Lower leg skin (tissue), 4 donors: ENCODE results near the gene SPOCK1. TPM values are rescaled to one million over a fixed set of nuclear protein-coding genes. Genes with fewer than 3 reads are reported as not detected.

Experiments used
- DNase-seq, 2 donors: peaks; one replicate each; pipeline ENCODE4 v3.0.0-alpha.2; 2019; ENCODE audit warnings: low spot score in 2 of 2
- H3K4me3 ChIP-seq: fragments of 200-600 bp; sonication (generic); 2 replicates; pipeline ENCODE4 v1.5.1; 2017; ENCODE audit warnings: mild to moderate bottlenecking, low read depth; ENCODE audit not compliant: poor library complexity, severe bottlenecking
- CTCF ChIP-seq, 3 donors: fragments of 450-650 bp; IDR thresholded peaks; one replicate each; pipeline ENCODE4 v1.5.1; 2016; ENCODE audit warnings: antibody characterized with exemption in 3 of 3, mild to moderate bottlenecking in 3 of 3, moderate library complexity in 2 of 3
- POLR2A ChIP-seq, 2 donors: fragments of 450-650 bp; IDR thresholded peaks; one replicate each; pipeline ENCODE4 v1.6.1; 2016 to 2017; ENCODE audit warnings: antibody characterized with exemption in 2 of 2, mild to moderate bottlenecking in 1 of 2, moderate library complexity in 1 of 2
- WGBS, 2 donors: methylation state at CpG; one replicate each; pipeline ENCODE4 v1.1.5; 2018; 5-methylcytosine and 5-hydroxymethylcytosine counted together
- intact Hi-C: fragments of 100-400 bp; cut with DNase I; formaldehyde crosslinking; loops from one replicate; pipeline ENCODE4 v1.15.0; 2023; ENCODE audit warnings: low total_unique reads
- total RNA-seq, 4 donors: library from RNA; depleted of rRNA; stranded (reverse); fragments of >200 nt; gene quantifications; one replicate each; pipeline ENCODE4 v1.1.0, GENCODE V29; 2016

The SPOCK1 gene
- total RNA-seq, 4 donors from 2014 or later: 7.9 to 21.5 (median 11.7) TPM

- H3K4me3 ChIP-seq: no peak overlapping the region
- WGBS, 2 donors: 72 to 79% methylated on average over 5 of the region's 5 CpGs
- no peak for DNase-seq
- TF ChIP-seq POLR2A (IDR thresholded peaks at IDR 0.05): no peak
- intact Hi-C loops: no loop called here
These were observed 298.0 kb downstream of the SPOCK1 start for GRCh38 chr5:137200906-137201700.

- H3K4me3 ChIP-seq: no peak overlapping the region
- intact Hi-C loops: no loop called here
- 88 to 93% methylated on average over 3 of the region's 3 CpGs for WGBS, 2 donors
- TF ChIP-seq POLR2A (IDR thresholded peaks at IDR 0.05) (no peak), CTCF (IDR thresholded peaks at IDR 0.05) (no peak)
- no peak for DNase-seq
These were observed 299.2 kb downstream of the SPOCK1 start for GRCh38 chr5:137199966-137200365.

GRCh38 chr5:137199201-137199600 lies 299.9 kb downstream of the SPOCK1 start:
- TF ChIP-seq POLR2A (IDR thresholded peaks at IDR 0.05) (no peak), CTCF (IDR thresholded peaks at IDR 0.05) (no peak)
- intact Hi-C loops: no loop called here
- no peak for DNase-seq
- no peak overlapping the region for H3K4me3 ChIP-seq
- WGBS, 2 donors: 88 to 97% methylated on average over 6 of the region's 6 CpGs

GRCh38 chr5:137195483-137195882 lies 303.6 kb downstream of the SPOCK1 start:
- H3K4me3 ChIP-seq: no peak overlapping the region
- intact Hi-C loops: no loop called here
- WGBS, 2 donors: 80 to 85% methylated on average over 2 of the region's 2 CpGs
- no peak for TF ChIP-seq POLR2A (IDR thresholded peaks at IDR 0.05)
- TF ChIP-seq CTCF (IDR thresholded peaks at IDR 0.05): no peak
- DNase-seq: no peak

GRCh38 chr5:137194300-137194699 lies 304.8 kb downstream of the SPOCK1 start:
- WGBS, 2 donors: 73 to 78% methylated on average over 8 of the region's 8 CpGs
- no peak for DNase-seq
- no peak for TF ChIP-seq POLR2A (IDR thresholded peaks at IDR 0.05)
- TF ChIP-seq CTCF (IDR thresholded peaks at IDR 0.05): no peak
- intact Hi-C loops: no loop called here
- no peak overlapping the region for H3K4me3 ChIP-seq

GRCh38 chr5:137192293-137192743 lies 306.8 kb downstream of the SPOCK1 start:
- no peak overlapping the region for H3K4me3 ChIP-seq
- DNase-seq: no peak
- intact Hi-C loops: no loop called here
- 62 to 86% methylated on average over 3 of the region's 3 CpGs for WGBS, 2 donors
- TF ChIP-seq POLR2A (IDR thresholded peaks at IDR 0.05): no peak
- no peak for TF ChIP-seq CTCF (IDR thresholded peaks at IDR 0.05)
